CD4-positive, alpha-beta T cell (primary cell): ENCODE measurements around the gene RALGPS2. TPM values are rescaled to one million over a fixed set of nuclear protein-coding genes. Genes with fewer than 3 reads are reported as not detected.

Source experiments
- ATAC-seq: fragments of 200-7000 bp; cut with Tn5 transposase; one replicate; pipeline ENCODE4 v1.10.0; 2022; ENCODE audit warnings: mild to moderate bottlenecking; ENCODE audit not compliant: poor library complexity
- CTCF ChIA-PET: fragments of 350-600 bp; sonication (Branson Sonifier 250); formaldehyde crosslinking; loops from one replicate; lab custom pipeline; 2021; ENCODE audit warnings: antibody characterized with exemption, inconsistent platforms; lab: Charles Lee
- POLR2A ChIA-PET: fragments of 350-600 bp; sonication (Branson Sonifier 250); formaldehyde crosslinking; loops from one replicate; lab custom pipeline; 2021; ENCODE audit warnings: antibody characterized with exemption, inconsistent platforms; lab: Charles Lee
- DNase-seq, 14 experiments: peaks; one replicate each; pipeline ENCODE4 v3.0.0-alpha.2; 2013 to 2020; ENCODE audit warnings: mixed read lengths in 2 of 14
- H3K27ac ChIP-seq, 2 donors: one replicate each; pipeline versions ENCODE4 v1.5.1 to v1.7.0; 2013; ENCODE audit warnings: low read length in 2 of 2, low read depth in 1 of 2, mild to moderate bottlenecking in 1 of 2
- H3K27me3 ChIP-seq, 2 experiments: 1 replicate in 1 of 2; 2 replicates in 1 of 2; pipeline versions ENCODE4 v1.6.1 to v1.7.0; 2013; ENCODE audit warnings: low read length in 2 of 2, control low read depth in 1 of 2, mild to moderate bottlenecking in 1 of 2, moderate library complexity in 1 of 2; ENCODE audit not compliant: insufficient read depth in 2 of 2, control insufficient read depth in 1 of 2
- H3K36me3 ChIP-seq: one replicate; pipeline ENCODE4 v1.6.1; 2013; ENCODE audit warnings: low read length, control low read depth; ENCODE audit not compliant: insufficient read depth
- H3K4me1 ChIP-seq: one replicate; pipeline ENCODE4 v1.6.1; 2013; ENCODE audit warnings: low read length, control low read depth; ENCODE audit not compliant: insufficient read depth
- H3K4me3 ChIP-seq: one replicate; pipeline ENCODE4 v1.5.1; 2013; ENCODE audit warnings: mild to moderate bottlenecking, low read length, moderate library complexity
- H3K9me3 ChIP-seq, 2 experiments: 1 replicate in 1 of 2; 2 replicates in 1 of 2; pipeline versions ENCODE4 v1.6.1 to v1.7.0; 2013; ENCODE audit warnings: low read length in 2 of 2, mild to moderate bottlenecking in 2 of 2, control low read depth in 1 of 2, moderate library complexity in 1 of 2; ENCODE audit not compliant: control insufficient read depth in 1 of 2, insufficient read depth in 1 of 2
- H3K27ac Mint-ChIP-seq: one replicate; pipeline ENCODE4 v1.8.0; 2020; ENCODE audit warnings: mixed read lengths
- H3K27me3 Mint-ChIP-seq: one replicate; pipeline ENCODE4 v1.8.0; 2021; ENCODE audit warnings: mixed read lengths
- H3K36me3 Mint-ChIP-seq: one replicate; pipeline ENCODE4 v1.8.0; 2021; ENCODE audit warnings: low read depth, mixed read lengths
- H3K4me1 Mint-ChIP-seq: one replicate; pipeline ENCODE4 v1.8.0; 2021; ENCODE audit warnings: low read depth, mixed read lengths
- H3K4me3 Mint-ChIP-seq: one replicate; pipeline ENCODE4 v1.8.0; 2020; ENCODE audit warnings: mild to moderate bottlenecking, mixed read lengths
- H3K9me3 Mint-ChIP-seq: one replicate; pipeline ENCODE4 v1.8.0; 2020; ENCODE audit warnings: mixed read lengths
- CTCF ChIP-seq: fragments of 200-600 bp; IDR thresholded peaks from one replicate; pipeline ENCODE4 v1.8.0; 2022; ENCODE audit warnings: antibody characterized with exemption, mild to moderate bottlenecking
- intact Hi-C, 2 experiments: fragments of 100-400 bp; cut with DNase I in 1 of 2; cut with micrococcal nuclease in 1 of 2; formaldehyde crosslinking; loops; one replicate each; pipeline versions ENCODE4 v1.15.1 to v1.9.0; 2023 to 2025; cut with DNase I, micrococcal nuclease
- total RNA-seq, 174 experiments: library from RNA in 2 of 174; stranded (reverse) in 2 of 174; gene quantifications; one replicate each; pipeline ENCODE4 v1.2.3 and lab custom pipeline; 2021 to 2026

The RALGPS2 gene
- total RNA-seq, 2 experiments from 2014 or later: 8.6 to 10.8 TPM

GRCh38 chr1:178849918-178850317 lies 124.9 kb downstream of the RALGPS2 start:
- no peaks in the 10 kb centered on the region for H3K4me1 Mint-ChIP-seq
- TF ChIP-seq CTCF: no peak
- H3K9me3 Mint-ChIP-seq: no peaks in the 10 kb centered on the region
- Histone ChIP-seq H3K4me1 (no peaks in the 10 kb centered on the region), H3K36me3 (no peaks in the 10 kb centered on the region), H3K27me3 (no peaks in the 10 kb centered on the region), H3K9me3 (no peaks in the 10 kb centered on the region), H3K4me3 (no peak overlapping the region), H3K27ac (no peak overlapping the region)
- ATAC-seq (no peak), DNase-seq (no peak)
- intact Hi-C loops: no loop called here
- no peaks in the 10 kb centered on the region for H3K27me3 Mint-ChIP-seq
- no peak overlapping the region for H3K27ac Mint-ChIP-seq
- H3K36me3 Mint-ChIP-seq: peaks cover 8% of the 10 kb centered on the region
- H3K4me3 Mint-ChIP-seq: no peak overlapping the region
- CTCF ChIA-PET: no interaction called here
- POLR2A ChIA-PET: no interaction called here

GRCh38 chr1:178857126-178857525 lies 132.1 kb downstream of the RALGPS2 start:
- CTCF ChIA-PET: no interaction called here
- H3K27ac Mint-ChIP-seq: no peak overlapping the region
- no peaks in the 10 kb centered on the region for H3K9me3 Mint-ChIP-seq
- Histone ChIP-seq H3K4me1 (no peaks in the 10 kb centered on the region), H3K4me3 (no peak overlapping the region), H3K36me3 (no peaks in the 10 kb centered on the region), H3K9me3 (no peaks in the 10 kb centered on the region), H3K27me3 (no peaks in the 10 kb centered on the region), H3K27ac (no peak overlapping the region)
- ATAC-seq: no peak
- H3K4me1 Mint-ChIP-seq: no peaks in the 10 kb centered on the region
- H3K36me3 Mint-ChIP-seq: peaks cover 12% of the 10 kb centered on the region
- intact Hi-C loops: no loop called here
- DNase-seq: no peak
- POLR2A ChIA-PET: no interaction called here
- no peak for TF ChIP-seq CTCF
- H3K27me3 Mint-ChIP-seq: no peaks in the 10 kb centered on the region
- H3K4me3 Mint-ChIP-seq: no peak overlapping the region

GRCh38 chr1:178862416-178862815 lies 137.4 kb downstream of the RALGPS2 start:
- H3K27me3 Mint-ChIP-seq: no peaks in the 10 kb centered on the region
- no peak for ATAC-seq
- CTCF ChIA-PET: no interaction called here
- Histone ChIP-seq H3K27me3 (no peaks in the 10 kb centered on the region), H3K27ac (no peak overlapping the region), H3K4me1 (no peaks in the 10 kb centered on the region), H3K9me3 (no peaks in the 10 kb centered on the region), H3K36me3 (no peaks in the 10 kb centered on the region), H3K4me3 (no peak overlapping the region)
- no peak overlapping the region for H3K27ac Mint-ChIP-seq
- TF ChIP-seq CTCF: no peak
- no peaks in the 10 kb centered on the region for H3K9me3 Mint-ChIP-seq
- no peak for DNase-seq
- H3K36me3 Mint-ChIP-seq: peaks cover 11% of the 10 kb centered on the region
- no peak overlapping the region for H3K4me3 Mint-ChIP-seq
- H3K4me1 Mint-ChIP-seq: no peaks in the 10 kb centered on the region
- intact Hi-C loops: loop anchor here in 1 of 2 experiments (10.0 kb wide), 1 partner anchor 58 kb away; no protein-coding TSS in a partner anchor
- POLR2A ChIA-PET: no interaction called here
